DMS153 (cell line): ENCODE data around the gene PSG4.
"Not testable (repeated sequence)": the region's sequence is repeated elsewhere in the genome, so short reads cannot be mapped to it uniquely, and the experiment has no call there.

ENCODE experiments used
- DNase-seq: peaks from one replicate; lab custom pipeline; 2025; lab: John Stamatoyannopoulos, UW

The PSG4 gene

DNA sequence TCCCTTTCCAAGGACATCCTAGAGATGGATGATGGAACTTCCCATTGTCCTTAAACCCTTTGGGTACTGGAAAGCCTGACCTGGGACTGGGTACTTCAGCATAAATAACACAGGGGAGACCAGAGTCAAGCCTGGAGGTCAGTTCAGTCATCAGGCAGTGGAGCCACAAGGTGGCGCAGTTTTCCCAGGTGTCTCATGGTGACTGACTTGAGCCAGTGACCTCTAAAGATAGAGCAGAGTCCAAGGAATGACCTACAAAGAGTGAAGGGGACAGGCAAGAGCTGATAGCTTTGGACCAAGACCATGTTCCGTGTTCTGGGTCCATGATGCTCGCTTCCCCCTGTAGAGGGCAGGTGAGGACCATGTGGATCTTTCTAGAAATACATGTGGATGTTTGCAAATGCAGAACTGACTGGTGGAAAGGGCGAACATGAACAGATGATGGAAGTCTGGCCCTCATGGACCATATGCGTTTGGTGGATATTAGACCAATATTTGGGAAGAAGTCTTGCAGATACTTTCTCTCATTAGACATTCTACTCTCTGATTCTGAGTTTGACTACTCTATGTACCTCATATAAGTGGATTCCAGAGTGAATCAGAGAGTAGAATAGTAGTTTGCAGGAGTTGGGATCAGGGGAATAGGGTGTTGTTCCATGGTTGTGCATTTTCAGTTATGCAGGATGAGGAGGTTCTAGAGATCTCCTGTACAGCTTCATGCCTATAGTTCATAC is 6.6 kb downstream of the PSG4 start:
- not testable (repeated sequence) for DNase-seq

DNA sequence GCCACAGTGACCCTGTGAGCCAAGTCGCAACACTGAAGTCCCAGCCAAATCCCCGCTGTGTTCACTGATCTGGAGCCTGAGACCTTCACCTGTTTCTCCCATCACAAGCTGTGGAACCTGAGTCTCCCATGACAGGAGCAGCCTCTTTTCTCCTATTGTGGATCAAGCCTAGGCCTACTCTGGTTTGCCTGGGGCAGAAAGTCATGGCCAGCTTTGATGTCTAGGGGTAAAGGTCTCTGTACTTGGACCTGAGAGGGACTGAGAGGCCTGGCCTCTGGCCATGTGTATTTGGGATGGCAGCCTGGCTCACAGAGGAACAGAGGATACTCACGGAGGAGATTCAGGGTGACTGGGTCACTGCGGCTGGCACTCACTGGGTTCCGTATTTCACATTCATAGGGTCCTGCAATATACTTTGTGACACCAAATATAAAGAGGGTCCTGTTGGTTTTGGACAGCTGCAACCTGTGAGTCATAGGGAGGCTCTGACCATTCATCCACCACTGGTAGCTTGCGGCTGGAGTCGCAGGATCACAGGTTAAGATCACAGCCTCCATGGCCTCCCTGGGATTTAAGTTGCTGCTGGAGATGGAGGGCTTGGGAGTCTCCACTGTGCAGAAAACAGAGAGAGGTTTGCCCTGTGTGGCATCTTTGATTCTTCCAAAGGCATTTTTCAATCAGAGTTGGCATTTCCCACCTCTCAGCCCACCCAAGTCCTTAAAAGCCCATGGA is 7.6 kb downstream of the PSG4 start:
- DNase-seq = not testable (repeated sequence)

- not testable (repeated sequence) for DNase-seq
These were observed 11.0 kb downstream of the PSG4 start for GRCh38 chr19:43194397-43194796.

- DNase-seq = not testable (repeated sequence)
These were observed 12.9 kb downstream of the PSG4 start for GRCh38 chr19:43192381-43193155.

DNA sequence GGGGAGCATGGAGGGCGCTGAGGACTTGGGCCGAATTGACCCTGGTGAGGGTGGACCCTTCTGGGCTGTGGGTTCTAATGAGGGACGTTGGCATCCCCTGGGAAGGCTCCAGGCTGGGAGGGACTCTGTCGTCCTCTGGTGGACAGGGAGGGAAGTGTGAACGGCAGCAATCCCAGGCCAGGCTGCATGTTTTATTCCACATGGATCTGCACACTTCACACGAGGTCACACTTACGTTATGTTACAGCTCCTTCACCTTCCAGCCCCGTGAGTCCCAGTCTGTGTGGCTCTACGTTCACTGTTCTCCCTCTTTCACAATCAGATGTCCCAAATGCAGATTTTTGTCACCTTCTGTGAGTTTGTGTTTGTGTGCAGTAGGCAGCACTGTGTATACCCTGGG is 17.3 kb downstream of the PSG4 start:
- DNase-seq = not testable (repeated sequence)

DNA sequence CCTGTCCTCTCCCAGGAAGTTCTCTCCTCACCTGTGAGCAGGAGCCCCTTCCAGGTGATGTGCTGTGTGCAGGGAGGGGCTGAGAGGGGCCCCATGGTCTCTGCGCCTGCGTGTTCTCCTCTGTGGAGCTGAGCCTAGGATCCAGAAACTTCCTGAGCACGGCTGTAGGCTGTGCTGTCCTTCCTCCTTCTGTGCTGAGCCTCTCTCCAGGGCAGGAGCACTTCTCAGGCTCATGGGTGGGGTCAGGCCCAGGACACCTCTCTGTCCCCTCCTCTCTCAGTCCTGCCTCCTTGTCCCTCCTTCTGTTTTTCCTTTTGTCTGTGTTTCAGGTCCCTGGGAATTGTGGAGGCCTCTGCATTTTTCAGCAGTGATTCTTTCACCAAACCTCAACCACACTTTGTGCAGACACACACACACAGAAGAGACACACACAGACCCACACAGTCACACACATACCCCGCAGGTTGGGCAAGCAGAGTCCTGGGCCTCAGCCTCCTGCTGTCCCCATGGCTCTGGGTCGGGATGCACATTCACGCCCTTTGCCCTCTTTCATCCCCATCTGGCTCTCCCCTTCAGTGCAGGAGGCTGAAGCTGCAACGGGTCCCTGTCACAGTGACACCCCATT is 19.0 kb downstream of the PSG4 start, which contains the start of gene PSG5:
TSS of gene PSG5 (minus strand) at position 226 of the 625 bp plus-strand sequence. CDS start at position 95, 131 bp downstream.
- not testable (repeated sequence) for DNase-seq

DNA sequence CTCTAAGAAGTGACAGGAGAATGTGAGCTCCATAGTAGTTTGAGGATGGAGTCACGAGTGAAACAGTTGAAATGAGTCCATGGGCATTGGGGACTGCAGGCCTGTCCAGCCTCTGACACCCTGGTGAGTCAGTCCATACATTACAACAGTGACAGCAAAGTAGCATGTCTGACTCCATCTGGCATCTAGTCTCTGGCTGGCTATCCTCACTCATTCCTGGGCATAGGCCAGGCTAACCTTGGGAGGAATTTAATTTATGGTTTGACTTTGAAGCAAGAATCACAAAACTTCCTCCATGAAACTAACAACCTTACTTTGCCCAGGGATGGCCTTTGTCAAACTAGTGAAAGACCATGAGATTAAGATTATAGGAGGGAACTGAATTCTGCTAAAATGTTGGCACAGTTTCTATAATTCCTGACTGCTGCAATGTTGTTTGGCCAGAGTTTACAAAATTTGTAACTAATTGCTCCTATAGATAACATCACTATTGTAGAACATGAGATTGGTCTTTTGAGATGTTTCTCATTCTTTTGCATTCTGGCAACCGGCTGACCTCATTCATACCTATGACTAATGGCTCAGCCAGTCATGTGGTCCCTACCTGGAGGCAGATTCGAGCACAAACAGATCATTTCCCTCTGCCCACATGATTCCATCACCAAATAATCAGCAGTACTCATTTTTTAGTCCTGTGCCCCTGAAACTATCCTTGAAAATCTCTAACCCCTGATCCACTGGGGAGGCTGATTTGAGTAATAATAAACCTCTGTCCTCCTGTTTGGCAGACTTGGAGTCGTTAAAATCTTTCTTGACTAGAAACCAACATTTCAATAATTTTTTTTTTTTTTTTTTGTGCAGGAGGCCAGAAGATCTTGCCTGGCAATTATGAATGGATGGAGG is 23.3 kb downstream of the PSG4 start:
- DNase-seq = not testable (repeated sequence)

DNA sequence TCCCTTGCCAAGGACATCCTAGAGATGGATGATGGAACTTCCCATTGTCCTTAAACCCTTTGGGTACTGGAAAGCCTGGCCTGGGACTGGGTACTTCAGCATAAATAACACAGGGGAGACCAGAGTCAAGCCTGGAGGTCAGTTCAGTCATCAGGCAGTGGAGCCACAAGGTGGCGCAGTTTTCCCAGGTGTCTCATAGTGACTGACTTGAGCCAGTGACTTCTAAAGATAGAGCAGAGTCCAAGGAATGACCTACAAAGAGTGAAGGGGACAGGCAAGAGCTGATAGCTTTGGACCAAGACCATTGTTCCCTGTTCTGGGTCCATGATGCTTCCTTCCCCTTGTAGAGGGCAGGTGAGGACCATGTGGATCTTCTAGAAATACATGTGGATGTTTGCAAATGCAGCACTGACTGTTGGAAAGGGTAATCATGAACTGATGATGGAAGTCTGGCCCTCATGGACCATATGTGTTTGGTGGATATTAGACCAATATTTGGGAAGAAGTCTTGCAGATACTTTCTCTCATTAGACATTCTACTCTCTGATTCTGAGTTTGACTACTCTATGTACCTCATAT is 25.8 kb downstream of the PSG4 start:
- DNase-seq = not testable (repeated sequence)

DNA sequence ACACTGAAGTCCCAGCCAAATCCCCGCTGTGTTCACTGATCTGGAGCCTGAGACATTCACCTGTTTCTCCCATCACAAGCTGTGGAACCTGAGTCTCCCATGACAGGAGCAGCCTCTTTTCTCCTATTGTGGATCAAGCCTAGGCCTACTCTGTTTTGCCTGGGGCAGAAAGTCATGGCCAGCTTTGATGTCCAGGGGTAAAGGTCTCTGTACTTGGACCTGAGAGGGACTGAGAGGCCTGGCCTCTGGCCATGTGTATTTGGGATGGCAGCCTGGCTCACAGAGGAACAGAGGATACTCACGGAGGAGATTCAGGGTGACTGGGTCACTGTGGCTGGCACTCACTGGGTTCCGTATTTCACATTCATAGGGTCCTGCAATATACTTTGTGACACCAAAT is 26.9 kb downstream of the PSG4 start:
- DNase-seq = not testable (repeated sequence)

DNA sequence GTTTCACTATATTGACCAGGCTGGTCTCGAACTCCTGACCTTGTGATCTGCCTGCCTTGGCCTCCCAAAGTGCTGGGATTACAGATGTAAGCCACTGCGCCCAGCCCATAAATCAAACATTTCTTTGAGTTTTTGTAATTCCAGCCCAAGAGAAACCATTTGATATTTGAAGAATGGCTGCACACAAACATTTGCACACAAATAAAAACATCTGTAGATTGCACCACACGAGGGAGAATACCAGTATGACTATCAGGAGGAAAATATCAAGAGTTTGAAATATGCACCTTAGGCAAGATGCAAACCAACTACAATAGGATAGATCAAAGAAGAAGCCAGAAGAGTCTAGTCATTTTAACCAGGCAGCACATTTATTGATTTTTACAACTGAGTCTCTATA is 39.5 kb downstream of the PSG4 start:
- DNase-seq = not testable (repeated sequence)

DNA sequence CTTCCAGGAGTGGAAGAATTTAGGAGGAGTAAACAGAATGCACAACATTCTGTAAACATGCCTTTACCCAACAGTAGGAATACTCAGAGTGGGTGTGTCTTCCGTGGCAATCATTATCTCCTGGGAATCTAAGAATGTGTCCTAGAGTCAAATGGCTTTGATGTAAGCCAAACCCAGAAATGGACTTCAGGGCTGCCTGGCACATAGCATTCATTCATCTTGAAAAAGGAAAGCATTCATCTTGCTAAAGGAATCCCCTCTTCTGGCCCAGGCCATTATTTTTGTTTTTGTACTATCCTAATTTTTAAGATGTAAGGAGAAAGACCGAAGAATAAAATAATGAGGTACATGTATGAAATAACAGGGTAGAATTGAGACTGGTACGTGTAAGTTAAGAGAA is 42.3 kb downstream of the PSG4 start:
- DNase-seq = not testable (repeated sequence)

DNA sequence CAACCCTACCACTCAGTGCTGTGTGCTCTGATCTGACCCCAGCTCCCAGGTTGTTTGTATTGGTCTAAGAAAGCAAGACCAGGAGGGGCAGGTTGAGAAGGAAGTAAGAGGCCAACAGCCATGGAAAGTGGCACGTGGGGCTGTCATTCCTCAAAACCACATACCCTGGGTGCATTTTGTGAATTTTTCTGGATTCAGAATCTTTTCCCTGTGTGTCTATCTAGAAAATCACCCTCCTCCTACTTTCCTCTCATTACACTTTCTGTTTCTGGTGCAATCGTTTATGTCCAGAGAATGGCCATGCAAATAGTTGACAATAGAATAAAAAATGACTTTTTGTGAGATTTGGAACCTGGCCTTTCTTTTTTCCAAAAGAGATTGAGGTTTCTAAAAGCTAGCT is 43.2 kb downstream of the PSG4 start:
- DNase-seq = not testable (repeated sequence)

DNA sequence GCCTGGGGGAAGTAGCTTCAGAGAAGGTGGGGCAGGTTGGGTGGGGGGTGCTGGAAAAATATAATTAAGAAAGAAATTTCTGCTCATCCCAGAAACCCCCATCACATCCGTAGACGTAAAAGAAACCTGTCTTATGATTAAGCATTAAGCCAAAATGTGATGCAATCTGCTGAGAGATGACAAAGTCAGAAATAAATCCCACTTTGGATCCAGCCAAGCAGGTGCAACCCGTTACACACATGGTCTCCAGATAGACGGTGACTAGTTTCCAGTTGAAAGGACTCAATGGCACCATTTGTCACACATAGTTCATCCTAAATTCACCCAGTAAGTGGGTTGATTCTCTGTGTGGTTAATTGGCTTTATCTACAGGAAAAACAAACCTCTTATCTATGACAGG is 53.2 kb downstream of the PSG4 start:
- DNase-seq = no peak

DNA sequence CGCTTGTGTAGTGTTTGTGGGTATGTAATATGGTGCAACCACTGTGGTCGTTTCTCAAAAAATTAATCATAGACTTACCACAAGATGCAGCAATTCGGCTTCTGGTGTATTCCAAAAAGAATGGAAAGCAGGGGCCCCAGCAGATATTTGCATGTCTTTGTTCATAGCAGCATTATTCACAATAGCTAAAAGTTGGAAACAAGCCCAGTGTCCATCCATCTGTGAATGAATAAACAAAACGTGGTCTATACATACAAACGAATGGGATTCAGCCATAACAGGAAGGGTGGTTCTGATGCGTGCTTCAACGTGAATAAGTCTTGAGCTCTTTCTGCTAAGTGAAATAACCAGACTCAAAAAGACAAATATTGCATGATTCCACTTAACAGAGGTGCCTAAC is 55.6 kb downstream of the PSG4 start:
- peak; percentile 99 for DNase-seq

GRCh38 chr19:43148233-43148632 is 57.2 kb downstream of the PSG4 start:
- peak; percentile 17 for DNase-seq
